SK-MEL-5 (cell line): ENCODE measurements around the gene TMEM150B. TPM values are rescaled to one million over a fixed set of nuclear protein-coding genes. Genes with fewer than 3 reads are reported as not detected.
A peak's percentile ranks its signal among the peaks of the same experiment; 100 is the strongest.

Experiments used
- DNase-seq: peaks from one replicate; pipeline ENCODE4 v3.0.0-alpha.2; 2016; ENCODE audit warnings: low read depth, low spot score
- in situ Hi-C: cut with HindIII; loops from 2 replicates; pipeline ENCODE4 v1.10.0; 2016; ENCODE audit warnings: low sequenced_read_pairs, high pct_unique_total_duplicates, low pct_unique_long_range_greater_than_20kb
- total RNA-seq: library from RNA; depleted of rRNA; stranded (reverse); fragments of >200 nt; shearing (Covaris generic); gene quantifications from 2 replicates; pipeline ENCODE4 v1.2.3, GENCODE V29; 2014

The TMEM150B gene
- total RNA-seq, 1 experiment from 2014 or later: not detected

GRCh38 chr19:55319785-55320184 is 5.4 kb downstream of the TMEM150B start:
- peak; percentile 65 for DNase-seq
- in situ Hi-C loops: no loop called here

DNA sequence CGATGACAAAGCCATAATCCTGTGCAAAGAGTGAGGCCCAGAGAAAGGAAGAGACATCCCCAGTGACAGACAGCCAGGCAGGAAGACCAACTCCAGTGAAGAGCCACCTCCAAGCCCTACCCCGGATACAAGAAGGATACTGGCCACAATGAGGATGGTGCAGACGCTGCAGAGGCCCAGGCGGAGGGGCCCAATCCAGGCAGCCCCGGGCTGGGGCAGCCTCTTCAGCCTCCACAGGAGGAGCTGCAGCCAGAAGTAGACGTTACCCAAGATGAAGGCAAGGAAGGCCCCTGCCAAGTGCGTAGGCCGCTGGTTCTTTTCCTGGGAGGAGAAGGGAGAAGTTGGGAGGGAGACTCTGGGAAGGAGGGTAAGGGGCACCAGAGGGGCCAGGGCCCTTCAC is 8.5 kb downstream of the TMEM150B start:
- DNase-seq: no peak
- in situ Hi-C loops: no loop called here

- in situ Hi-C loops: no loop called here
- no peak for DNase-seq
These were observed 9.1 kb downstream of the TMEM150B start for GRCh38 chr19:55315956-55316525.

- DNase-seq: no peak
- in situ Hi-C loops: no loop called here
These were observed 10.7 kb downstream of the TMEM150B start for GRCh38 chr19:55314396-55314795.

GRCh38 chr19:55312621-55313512 is 12.3 kb downstream of the TMEM150B start:
- no peak for DNase-seq
- in situ Hi-C loops: no loop called here

DNA sequence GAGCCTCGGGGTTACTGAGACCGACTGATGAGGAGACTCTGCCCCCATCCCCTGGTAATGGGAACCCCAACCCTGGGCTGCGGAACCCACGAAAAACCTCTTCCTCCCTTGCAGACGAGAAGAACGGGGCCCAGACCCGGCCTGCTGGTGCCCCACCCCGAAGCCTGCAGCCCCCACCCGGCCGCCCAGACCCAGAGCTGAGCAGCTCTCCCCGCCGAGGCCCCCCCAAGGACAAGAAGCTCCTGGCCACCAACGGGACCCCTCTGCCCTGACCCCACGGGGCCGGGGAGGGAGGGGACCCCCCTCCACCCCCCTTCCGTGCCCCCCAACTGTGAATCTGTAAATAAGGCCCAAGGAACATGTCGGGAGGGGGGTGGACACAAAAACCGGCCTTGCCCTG is 13.3 kb downstream of the TMEM150B start:
- in situ Hi-C loops: no loop called here
- no peak for DNase-seq

DNA sequence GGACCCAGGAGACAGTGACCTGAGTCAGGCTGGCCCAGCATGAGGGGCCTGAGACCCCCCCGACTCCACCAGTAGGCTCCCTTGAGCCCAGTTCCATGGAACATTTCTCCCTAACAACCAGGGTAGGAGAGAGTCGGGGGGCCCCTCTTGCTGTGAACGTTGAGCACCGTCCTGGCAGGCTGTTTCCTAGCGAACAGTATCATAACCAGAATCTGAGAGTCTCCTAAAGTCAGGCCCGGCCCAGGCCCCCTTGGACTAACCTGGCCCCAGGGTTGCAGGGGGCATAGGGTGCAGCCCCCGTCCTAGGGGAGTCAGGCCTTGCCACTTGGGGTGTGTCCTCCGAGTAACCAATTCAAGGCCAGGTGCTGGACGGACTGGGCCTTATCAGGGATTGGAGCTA is 13.7 kb downstream of the TMEM150B start:
- in situ Hi-C loops: no loop called here
- no peak for DNase-seq

GRCh38 chr19:55310498-55310897 is 14.6 kb downstream of the TMEM150B start:
- in situ Hi-C loops: no loop called here

GRCh38 chr19:55309448-55309847 is 15.7 kb downstream of the TMEM150B start:
- in situ Hi-C loops: no loop called here
- peak; percentile 22 for DNase-seq

More at GRCh38 chr19:55310498-55310897, 14.6 kb downstream of the TMEM150B start:
- DNase-seq: no peak

- in situ Hi-C loops: no loop called here
- DNase-seq: no peak
These were observed 16.9 kb downstream of the TMEM150B start for GRCh38 chr19:55308281-55308680.

DNA sequence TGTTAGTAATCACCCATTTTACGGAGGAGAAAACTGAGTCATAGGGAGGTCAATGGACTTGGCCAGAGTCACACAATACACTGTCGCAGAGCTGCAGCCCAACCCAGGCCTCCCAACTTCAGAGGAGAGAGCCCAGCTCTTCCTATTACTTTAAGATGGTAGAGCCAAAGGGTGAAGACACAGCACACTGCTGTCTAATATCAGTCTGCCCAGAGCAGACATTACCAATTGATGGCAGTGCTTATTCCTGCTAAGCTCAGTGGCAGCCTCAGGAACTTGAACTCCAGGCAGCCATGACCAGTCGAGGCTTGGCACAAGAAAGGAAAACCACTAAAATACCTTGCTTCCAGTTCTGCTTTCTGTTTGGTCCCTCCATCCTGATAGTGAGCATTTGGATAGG is 18.4 kb downstream of the TMEM150B start:
- no peak for DNase-seq
- in situ Hi-C loops: no loop called here

GRCh38 chr19:55305983-55306562 is 19.1 kb downstream of the TMEM150B start:
- no peak for DNase-seq
- in situ Hi-C loops: no loop called here

- in situ Hi-C loops: no loop called here
- DNase-seq: peak; percentile 40
These were observed 19.6 kb downstream of the TMEM150B start for GRCh38 chr19:55305491-55305890.

DNA sequence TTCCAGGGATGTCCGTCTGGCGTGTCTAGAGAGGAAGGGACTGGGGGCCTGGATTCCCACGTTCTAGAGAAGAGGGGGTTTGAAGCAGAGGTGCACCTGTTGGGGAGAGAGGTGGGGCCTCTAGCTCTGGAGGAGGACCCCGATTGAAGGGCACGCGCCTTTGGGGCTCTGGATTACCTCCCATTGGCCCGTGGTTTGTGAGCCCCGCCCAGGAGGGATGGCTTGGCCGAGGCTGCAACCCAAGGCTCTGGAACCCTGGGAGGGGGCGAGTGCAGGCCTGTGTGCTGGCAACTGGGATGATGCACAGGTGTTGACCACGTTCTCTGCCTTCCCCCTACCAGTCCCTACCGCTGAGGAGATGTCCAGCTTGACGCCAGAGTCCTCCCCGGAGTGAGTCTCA is 20.2 kb downstream of the TMEM150B start:
- DNase-seq: no peak
- in situ Hi-C loops: no loop called here

- in situ Hi-C loops: no loop called here
- peak; percentile 64 for DNase-seq
These were observed 20.7 kb downstream of the TMEM150B start for GRCh38 chr19:55304279-55304978.

- no peak for DNase-seq
- in situ Hi-C loops: no loop called here
These were observed 21.7 kb downstream of the TMEM150B start for GRCh38 chr19:55303477-55303876.

- in situ Hi-C loops: no loop called here
- DNase-seq: no peak
These were observed 22.8 kb downstream of the TMEM150B start for GRCh38 chr19:55302318-55302703.
